SIG-M5 treated with dmso at 0.1 percent for 504 hours (cell line): ENCODE measurements around the gene PLPPR3.

Source experiments
- DNase-seq: peaks from one replicate; lab custom pipeline; 2025; ENCODE audit not compliant: unreplicated experiment; lab: John Stamatoyannopoulos, UW

The PLPPR3 gene

GRCh38 chr19:821825-822503 lies at the start of gene PLPPR3:
Gene PLPPR3, minus strand, starts transcription at chr19:821955. Its CDS starts 396 bp downstream, at chr19:821559.
- DNase-seq: peak; percentile 63

GRCh38 chr19:870963-871401 lies 49.2 kb upstream of the PLPPR3 start:
- DNase-seq: no peak

- no peak for DNase-seq
Observed at GRCh38 chr19:870314-870713, 48.6 kb upstream of the PLPPR3 start.

- DNase-seq: no peak
Observed at GRCh38 chr19:869245-870177, 47.8 kb upstream of the PLPPR3 start.

GRCh38 chr19:868458-869244 lies 46.9 kb upstream of the PLPPR3 start:
- no peak for DNase-seq

GRCh38 chr19:867855-868457 lies 46.2 kb upstream of the PLPPR3 start:
- no peak for DNase-seq

- no peak for DNase-seq
Observed at GRCh38 chr19:867301-867793, 45.6 kb upstream of the PLPPR3 start.

- no peak for DNase-seq
Observed at GRCh38 chr19:866769-867300, 45.1 kb upstream of the PLPPR3 start.

- no peak for DNase-seq
Observed at GRCh38 chr19:863315-863620, 41.5 kb upstream of the PLPPR3 start.

- no peak for DNase-seq
Observed at GRCh38 chr19:862581-863314, 41.0 kb upstream of the PLPPR3 start.

GRCh38 chr19:861756-862580 lies 40.2 kb upstream of the PLPPR3 start:
- peak; percentile 69 for DNase-seq

GRCh38 chr19:861141-861755 lies 39.5 kb upstream of the PLPPR3 start:
- DNase-seq: no peak

- DNase-seq: peak; percentile 77
Observed at GRCh38 chr19:858868-859843, 37.4 kb upstream of the PLPPR3 start, which contains the start of gene CFD. Gene CFD, plus strand, starts transcription at chr19:859664. Its CDS starts 26 bp downstream, at chr19:859690.

GRCh38 chr19:858284-858683 lies 36.5 kb upstream of the PLPPR3 start:
- no peak for DNase-seq

- DNase-seq: no peak
Observed at GRCh38 chr19:855566-856120, 33.9 kb upstream of the PLPPR3 start.

GRCh38 chr19:855142-855541 lies 33.4 kb upstream of the PLPPR3 start:
- DNase-seq: no peak

- DNase-seq: no peak
Observed at GRCh38 chr19:854549-854948, 32.8 kb upstream of the PLPPR3 start.
